ENCODE data around the gene PRR32.
"Not testable (repeated sequence)": the region's sequence is repeated elsewhere in the genome, so short reads cannot be mapped to it uniquely, and the experiment has no call there.

PRR32 gene, protein sequence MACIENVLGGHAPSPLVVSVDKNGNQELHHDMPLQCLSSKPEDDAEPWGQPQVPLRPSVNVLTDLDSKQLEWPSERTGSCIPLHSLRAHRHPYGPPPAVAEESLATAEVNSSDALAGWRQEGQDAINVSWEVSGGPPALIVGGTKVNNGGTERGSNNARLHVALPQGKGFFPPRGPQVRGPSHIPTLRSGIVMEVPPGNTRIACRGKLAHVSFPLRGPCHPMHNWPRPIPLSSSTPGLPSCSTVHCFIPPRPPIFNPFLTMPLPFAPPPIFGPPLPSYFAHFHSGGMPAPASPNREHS

DNA sequence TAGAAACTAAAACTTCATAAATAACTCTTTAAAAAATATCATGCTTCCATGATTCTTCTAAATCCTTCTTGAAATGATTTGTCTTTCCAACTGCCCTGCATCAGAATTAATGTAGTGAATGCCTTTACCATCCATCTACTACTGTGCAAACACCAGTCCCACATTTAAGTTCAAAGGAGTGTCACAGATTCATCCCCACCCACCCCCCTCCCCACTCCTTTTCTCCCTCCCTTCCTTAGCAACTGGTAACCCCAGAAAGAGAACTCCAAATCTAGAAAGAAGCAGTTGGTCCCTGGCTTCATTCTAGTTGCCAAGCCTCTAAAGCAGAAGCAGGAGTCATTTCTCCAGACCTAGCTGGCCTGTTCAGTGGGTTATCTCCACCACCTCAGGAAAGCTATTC is at the start of gene PRR32:
Gene PRR32, plus strand, starts transcription at position 301 of the 400 bp plus-strand sequence. CDS start 115 bp downstream, outside the sequence.
- DNase-seq (ENCODE audit: low spot score) = no peak

DNA sequence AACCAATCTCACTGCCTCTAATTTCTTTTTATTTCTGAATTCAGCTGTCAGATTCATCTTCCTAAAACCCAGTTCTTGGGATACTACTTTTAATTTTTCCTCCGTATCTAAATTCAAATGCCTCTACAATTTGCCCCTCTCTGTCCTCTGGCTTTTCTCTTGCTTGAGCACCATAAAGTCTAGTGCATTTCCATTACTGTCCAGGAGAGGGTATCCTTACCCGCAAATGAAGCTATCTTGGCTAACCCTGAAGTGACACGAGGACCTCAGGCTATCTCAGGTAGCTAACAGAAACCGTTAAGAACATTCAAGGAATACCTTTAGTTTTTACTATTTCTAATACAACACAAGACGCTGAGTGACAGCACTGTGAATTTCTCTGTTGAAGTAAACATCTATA is 49.4 kb upstream of the PRR32 start:
- peak; percentile 6 for DNase-seq (ENCODE audit: low spot score)

DNA sequence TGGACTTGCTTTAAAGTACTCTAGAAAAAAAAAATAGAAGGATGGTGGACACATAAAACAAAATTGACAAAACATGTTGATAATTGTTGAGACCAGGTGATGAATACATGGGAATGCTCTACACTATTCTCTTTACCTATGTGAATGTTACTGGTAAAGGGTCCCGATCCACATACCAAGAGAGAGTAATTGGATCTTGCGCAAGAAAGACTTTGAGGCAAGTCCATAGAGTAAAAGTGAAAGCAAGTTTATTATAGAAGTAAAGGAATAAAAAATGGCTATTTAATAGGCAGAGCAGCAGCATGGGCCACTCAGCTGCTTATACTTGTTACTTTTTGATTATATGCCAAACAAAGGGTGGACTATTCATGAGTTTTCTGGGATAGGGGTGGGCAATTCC is 34.0 kb upstream of the PRR32 start:
- no peak for DNase-seq (ENCODE audit: low spot score)

DNA sequence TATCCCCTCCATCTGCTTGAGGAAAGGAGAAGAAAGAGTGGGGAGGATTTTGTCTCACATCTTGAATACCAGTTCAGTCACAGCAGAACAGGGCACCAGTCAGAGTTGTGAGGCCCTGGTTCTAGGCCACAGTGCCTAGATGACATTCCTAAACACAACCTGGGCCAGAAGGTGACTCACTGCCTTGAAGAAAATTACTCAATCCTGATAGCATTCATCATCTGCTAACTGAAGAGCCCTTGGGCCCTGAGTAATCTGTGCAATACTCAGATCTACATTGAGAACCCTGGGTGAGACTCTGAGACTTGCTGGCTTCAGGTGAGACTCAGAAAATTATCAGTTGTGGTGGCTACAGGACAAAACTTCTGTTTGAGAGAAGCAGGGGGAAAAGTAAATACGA is 20.5 kb upstream of the PRR32 start:
- DNase-seq (ENCODE audit: low spot score) = no peak

DNA sequence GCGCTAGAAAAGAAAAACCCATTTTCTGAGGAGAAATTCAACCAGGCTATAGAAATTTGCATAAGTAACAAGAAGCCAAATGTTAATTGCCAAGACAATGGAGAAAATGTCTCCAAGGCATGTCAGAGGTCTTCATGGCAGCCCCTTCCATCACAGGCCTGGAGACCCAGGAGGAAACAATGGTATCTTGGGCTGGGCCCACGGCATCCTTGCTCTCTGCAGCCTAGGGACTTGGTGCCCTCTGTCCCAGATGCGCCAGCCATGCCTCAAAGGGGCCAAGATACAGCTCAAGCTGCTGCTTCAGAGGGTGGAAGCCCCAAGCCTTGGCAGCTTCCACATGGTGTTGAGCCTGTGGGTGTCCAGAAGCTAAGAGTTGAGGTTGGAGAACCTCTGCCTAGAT is 12.7 kb upstream of the PRR32 start:
- not testable (repeated sequence) for DNase-seq (ENCODE audit: low spot score)

DNA sequence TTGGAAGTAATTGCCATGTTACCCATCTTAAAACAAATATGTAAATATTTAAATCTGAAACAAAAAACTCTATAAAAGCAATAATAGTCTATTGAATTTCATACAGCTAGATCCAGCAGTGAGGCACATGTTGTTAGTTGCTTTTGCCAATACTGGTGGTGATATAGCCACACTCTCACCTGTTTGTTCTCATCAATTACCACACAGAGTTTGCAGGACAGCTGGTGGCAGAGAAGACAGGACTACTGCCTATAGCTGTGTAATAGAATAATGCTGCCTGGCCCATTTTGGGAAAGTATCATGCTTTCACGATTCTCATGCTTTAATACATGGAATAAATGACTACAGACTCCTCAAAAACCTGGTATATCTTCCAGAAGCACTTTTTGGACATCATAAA is 3.7 kb upstream of the PRR32 start:
- DNase-seq (ENCODE audit: low spot score) = no peak

DNA sequence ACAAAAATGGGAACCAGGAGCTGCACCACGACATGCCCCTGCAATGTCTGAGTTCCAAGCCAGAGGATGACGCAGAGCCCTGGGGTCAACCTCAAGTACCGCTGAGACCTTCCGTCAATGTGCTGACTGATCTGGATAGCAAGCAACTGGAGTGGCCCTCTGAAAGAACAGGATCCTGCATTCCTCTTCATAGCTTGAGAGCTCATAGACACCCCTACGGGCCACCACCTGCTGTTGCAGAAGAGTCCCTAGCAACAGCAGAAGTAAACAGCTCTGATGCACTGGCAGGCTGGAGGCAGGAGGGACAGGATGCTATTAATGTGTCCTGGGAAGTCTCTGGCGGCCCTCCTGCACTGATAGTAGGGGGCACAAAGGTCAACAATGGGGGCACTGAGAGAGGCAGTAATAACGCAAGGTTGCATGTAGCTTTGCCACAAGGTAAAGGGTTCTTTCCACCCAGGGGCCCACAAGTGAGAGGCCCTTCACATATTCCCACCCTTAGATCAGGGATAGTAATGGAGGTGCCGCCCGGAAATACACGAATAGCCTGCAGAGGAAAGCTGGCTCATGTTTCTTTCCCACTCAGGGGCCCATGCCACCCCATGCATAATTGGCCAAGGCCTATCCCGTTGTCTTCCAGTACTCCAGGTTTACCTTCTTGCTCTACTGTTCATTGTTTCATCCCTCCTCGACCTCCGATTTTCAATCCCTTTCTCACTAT is 1.3 kb downstream of the PRR32 start:
- no peak for DNase-seq (ENCODE audit: low spot score)

DNA sequence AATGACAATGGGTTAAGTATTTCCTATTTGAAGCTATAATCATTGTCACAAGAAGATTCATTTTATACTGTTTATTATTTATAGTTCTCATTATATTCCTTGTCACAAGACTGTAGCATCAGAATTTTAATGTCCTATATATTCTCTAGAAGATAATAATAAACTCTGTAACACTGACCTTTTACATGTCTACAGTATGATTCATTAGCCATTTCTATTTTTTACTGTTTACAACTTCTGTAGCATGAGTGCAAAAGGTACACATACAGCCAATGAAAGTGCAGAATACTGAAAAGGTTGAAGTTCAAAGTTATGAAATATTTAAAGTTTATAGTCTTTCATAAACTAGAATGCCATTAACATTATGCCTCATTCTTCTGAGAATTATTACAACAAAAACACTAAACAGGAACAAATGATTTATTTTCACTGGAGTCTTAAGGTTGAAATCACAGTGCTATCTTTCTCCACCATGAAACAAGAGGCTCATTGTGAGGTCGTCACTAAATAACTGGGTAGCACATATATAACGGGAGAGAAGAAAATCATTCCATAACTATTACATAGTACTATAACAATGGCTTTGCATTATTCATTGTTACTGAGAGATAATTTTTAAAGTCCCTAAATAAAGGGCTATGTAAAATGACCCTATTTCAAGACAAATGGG is 4.9 kb downstream of the PRR32 start:
- DNase-seq (ENCODE audit: low spot score) = no peak

DNA sequence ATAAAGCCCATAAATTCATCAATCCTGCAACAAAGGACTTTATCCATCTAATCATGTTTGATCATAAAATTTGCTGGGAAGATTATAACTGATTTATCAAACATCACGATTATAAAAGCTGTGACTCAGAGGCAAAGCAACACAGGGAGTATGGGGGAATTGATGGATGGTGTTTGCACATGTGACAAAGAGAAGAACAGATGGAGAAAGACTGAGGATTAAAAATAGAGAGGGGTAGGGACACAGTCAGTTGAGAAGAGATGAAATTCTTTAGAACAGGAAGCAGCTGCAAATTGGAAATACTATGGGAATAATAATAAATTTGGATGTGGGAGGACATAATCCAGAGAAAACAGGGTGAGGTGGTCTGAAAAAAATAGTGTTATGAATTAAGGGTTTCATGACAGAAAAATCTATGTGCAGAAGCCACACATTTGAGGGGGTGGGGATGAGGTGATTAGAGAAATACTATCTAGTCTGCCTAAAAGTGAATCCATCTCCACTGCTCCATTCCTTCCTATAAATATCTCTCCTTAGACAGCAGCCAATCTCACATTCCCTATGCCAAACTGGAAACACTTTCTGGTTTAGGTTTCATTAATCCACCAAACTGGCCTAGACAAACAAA is 6.2 kb downstream of the PRR32 start:
- no peak for DNase-seq (ENCODE audit: low spot score)

DNA sequence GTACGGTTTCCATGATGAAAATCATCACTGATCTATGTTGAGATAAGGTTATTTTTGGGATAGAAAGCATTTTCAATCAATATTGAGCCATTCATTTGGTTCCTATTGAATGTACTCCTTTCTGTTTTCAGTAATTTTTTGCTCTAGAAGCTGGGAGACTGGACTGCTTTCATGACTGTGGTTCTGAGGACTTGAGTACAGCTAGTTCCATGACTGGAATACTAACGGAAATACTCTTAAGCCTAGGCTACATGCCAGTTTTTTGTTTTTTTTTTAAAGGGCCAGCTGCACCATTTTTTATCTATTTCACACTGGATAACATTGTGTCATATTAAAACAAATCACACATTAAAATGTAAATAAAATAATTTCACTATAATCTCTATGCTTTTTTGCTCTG is 16.7 kb downstream of the PRR32 start:
- DNase-seq (ENCODE audit: low spot score) = no peak

DNA sequence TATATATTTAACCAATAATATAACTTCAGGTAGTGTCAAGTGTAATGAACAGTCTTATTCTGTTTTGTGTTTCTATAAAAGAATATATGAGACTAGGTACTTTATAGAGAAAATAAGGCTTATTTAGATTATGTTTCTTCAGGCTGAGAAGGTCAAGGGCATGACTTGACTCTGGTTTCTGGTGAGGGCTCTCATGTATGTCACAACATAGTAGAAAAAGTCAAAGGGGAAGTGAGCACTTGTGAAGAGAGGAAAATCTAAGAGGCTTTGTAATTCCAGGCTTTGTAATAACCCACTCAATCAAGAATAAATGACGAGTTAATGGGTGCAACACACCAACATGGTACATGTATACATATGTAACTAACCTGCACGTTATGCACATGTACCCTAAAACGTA is 27.6 kb downstream of the PRR32 start:
- DNase-seq (ENCODE audit: low spot score) = no peak

DNA sequence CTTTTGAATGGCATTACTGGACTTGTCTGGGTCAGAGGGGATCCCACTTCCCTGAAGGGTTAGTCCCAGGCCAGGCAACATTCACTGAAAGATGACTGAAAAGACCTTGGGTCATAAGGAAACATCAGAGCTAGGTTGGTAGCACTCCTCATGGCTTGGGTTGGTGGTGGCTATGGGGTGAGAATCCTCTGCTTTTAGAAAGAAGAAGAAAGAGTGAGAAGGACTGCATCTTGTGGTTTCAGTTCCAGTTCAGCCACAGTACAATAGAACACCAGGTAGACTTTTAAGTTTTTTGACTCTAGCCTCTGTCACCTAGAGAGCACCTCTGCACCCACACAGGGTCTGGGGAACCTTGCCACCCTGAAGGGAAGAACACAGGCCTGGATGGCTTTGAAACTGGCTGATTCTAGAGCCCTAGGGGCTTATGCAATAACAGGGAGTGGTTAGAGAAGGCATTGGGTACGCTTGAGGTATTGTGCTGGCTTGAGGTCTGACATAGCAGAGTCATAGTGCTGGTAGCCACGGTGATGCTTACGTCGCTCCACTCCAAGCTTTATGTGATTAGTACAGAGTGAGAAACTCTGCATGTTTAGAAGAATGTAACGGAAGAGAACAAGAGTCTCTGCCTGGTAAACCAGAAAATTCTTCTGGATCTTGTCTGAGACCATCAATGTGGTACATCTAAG is 36.5 kb downstream of the PRR32 start:
- DNase-seq (ENCODE audit: low spot score) = no peak

All from HuH-7 (cell line).